ENCODE results near the gene TTC12.
A peak's percentile ranks its signal among the peaks of the same experiment; 100 is the strongest.

Gene TTC12

GRCh38 chr11:113314389-113315301 is at the start of gene TTC12:
TTC12 (plus strand) TSS chr11:113314583; CDS start chr11:113316258, 1,675 bp downstream.
- TF ChIP-seq NFIC (IDR thresholded peaks at IDR 0.05) (no peak), MAX (IDR thresholded peaks at IDR 0.05) (peak; percentile 95), TAF1 (IDR thresholded peaks at IDR 0.05; ENCODE audit: low read depth) (peak; percentile 67), CREB1 (IDR thresholded peaks at IDR 0.05; ENCODE audit: low read depth) (peak; percentile 33; the same call in 1 of the 2 replicates), FOXM1 (IDR thresholded peaks at IDR 0.05; ENCODE audit: borderline replicate concordance, low read depth) (no peak)

DNA sequence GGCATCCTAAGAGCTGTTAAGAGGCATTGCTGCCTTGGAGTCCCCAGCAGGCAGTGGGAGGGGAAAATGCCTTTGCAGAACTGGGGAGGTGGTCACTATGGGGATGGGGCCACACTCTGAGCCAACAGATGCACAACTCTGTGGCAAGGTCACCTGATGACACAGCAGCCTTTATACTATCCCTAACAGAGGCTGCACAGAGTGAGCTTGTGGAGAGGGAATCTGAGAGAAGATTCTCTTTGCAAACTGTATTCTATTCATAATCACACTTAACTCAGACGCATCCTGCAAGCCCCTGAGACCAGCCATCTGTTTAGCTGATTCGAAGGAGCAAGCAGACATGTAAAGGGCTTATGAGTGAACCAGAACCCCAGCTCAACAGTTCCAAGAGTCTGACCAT is 49.0 kb upstream of the TTC12 start:
- no peak for TF ChIP-seq ZBTB7A (IDR thresholded peaks at IDR 0.05; ENCODE audit: low read depth)
- TF ChIP-seq, protein P1, sequence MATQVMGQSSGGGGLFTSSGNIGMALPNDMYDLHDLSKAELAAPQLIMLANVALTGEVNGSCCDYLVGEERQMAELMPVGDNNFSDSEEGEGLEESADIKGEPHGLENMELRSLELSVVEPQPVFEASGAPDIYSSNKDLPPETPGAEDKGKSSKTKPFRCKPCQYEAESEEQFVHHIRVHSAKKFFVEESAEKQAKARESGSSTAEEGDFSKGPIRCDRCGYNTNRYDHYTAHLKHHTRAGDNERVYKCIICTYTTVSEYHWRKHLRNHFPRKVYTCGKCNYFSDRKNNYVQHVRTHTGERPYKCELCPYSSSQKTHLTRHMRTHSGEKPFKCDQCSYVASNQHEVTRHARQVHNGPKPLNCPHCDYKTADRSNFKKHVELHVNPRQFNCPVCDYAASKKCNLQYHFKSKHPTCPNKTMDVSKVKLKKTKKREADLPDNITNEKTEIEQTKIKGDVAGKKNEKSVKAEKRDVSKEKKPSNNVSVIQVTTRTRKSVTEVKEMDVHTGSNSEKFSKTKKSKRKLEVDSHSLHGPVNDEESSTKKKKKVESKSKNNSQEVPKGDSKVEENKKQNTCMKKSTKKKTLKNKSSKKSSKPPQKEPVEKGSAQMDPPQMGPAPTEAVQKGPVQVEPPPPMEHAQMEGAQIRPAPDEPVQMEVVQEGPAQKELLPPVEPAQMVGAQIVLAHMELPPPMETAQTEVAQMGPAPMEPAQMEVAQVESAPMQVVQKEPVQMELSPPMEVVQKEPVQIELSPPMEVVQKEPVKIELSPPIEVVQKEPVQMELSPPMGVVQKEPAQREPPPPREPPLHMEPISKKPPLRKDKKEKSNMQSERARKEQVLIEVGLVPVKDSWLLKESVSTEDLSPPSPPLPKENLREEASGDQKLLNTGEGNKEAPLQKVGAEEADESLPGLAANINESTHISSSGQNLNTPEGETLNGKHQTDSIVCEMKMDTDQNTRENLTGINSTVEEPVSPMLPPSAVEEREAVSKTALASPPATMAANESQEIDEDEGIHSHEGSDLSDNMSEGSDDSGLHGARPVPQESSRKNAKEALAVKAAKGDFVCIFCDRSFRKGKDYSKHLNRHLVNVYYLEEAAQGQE (IDR thresholded peaks at IDR 0.05; ENCODE audit: low read depth): no peak
- no peak for TF ChIP-seq NFIC (IDR thresholded peaks at IDR 0.05)
- TF ChIP-seq EGR1 (IDR thresholded peaks at IDR 0.05): no peak
- TF ChIP-seq USF1 (IDR thresholded peaks at IDR 0.05): no peak
- no peak for TF ChIP-seq TAF1 (IDR thresholded peaks at IDR 0.05; ENCODE audit: low read depth)
- no peak for TF ChIP-seq FOXM1 (IDR thresholded peaks at IDR 0.05; ENCODE audit: borderline replicate concordance, low read depth)
- TF ChIP-seq MAX (IDR thresholded peaks at IDR 0.05): no peak
- no peak for TF ChIP-seq EP300 (IDR thresholded peaks at IDR 0.05; ENCODE audit: borderline replicate concordance)
- TF ChIP-seq YY1 (IDR thresholded peaks at IDR 0.05; ENCODE audit: low read depth): no peak
- TF ChIP-seq TEAD4 (IDR thresholded peaks at IDR 0.05): no peak
- TF ChIP-seq CREB1 (IDR thresholded peaks at IDR 0.05; ENCODE audit: low read depth): no peak
- no peak for TF ChIP-seq RAD21 (IDR thresholded peaks at IDR 0.05; ENCODE audit: low read depth)

DNA sequence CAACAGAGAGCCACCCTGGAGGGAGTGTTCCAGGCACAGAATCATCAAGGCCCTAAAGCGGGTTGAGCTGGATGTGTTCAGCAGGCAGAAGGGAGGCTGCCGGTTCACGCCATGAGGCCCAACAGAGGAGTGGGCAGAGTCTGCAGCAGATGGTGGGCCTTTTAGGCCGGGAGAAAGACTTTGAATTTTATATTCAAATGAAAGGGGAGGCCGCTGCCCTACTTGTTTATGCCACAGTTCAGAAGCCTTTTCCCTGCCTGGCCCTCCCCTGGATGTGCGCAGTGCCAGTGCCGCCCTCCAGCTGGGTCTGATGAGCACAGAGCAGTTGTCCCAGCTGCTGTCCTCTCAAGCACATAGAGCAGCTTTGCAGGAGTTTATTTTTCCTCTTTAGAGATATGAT is 46.9 kb upstream of the TTC12 start:
- TF ChIP-seq NFIC (IDR thresholded peaks at IDR 0.05) (no peak), RAD21 (IDR thresholded peaks at IDR 0.05; ENCODE audit: low read depth) (no peak), CREB1 (IDR thresholded peaks at IDR 0.05; ENCODE audit: low read depth) (no peak), EGR1 (IDR thresholded peaks at IDR 0.05) (no peak), TEAD4 (IDR thresholded peaks at IDR 0.05) (no peak), MAX (IDR thresholded peaks at IDR 0.05) (no peak), CEBPB (IDR thresholded peaks at IDR 0.05) (no peak), YY1 (IDR thresholded peaks at IDR 0.05; ENCODE audit: low read depth) (no peak), EP300 (IDR thresholded peaks at IDR 0.05; ENCODE audit: borderline replicate concordance) (no peak), USF1 (IDR thresholded peaks at IDR 0.05) (no peak), TAF1 (IDR thresholded peaks at IDR 0.05; ENCODE audit: low read depth) (no peak), TCF12 (IDR thresholded peaks at IDR 0.05; ENCODE audit: low read depth) (no peak), FOXM1 (IDR thresholded peaks at IDR 0.05; ENCODE audit: borderline replicate concordance, low read depth) (no peak), ZBTB7A (IDR thresholded peaks at IDR 0.05; ENCODE audit: low read depth) (no peak)
- TF ChIP-seq, protein P1 (IDR thresholded peaks at IDR 0.05; ENCODE audit: low read depth): no peak

GRCh38 chr11:113269096-113269495 is 45.3 kb upstream of the TTC12 start:
- TF ChIP-seq CREB1 (IDR thresholded peaks at IDR 0.05; ENCODE audit: low read depth) (no peak), YY1 (IDR thresholded peaks at IDR 0.05; ENCODE audit: low read depth) (no peak), TEAD4 (IDR thresholded peaks at IDR 0.05) (no peak), FOXM1 (IDR thresholded peaks at IDR 0.05; ENCODE audit: borderline replicate concordance, low read depth) (no peak)

DNA sequence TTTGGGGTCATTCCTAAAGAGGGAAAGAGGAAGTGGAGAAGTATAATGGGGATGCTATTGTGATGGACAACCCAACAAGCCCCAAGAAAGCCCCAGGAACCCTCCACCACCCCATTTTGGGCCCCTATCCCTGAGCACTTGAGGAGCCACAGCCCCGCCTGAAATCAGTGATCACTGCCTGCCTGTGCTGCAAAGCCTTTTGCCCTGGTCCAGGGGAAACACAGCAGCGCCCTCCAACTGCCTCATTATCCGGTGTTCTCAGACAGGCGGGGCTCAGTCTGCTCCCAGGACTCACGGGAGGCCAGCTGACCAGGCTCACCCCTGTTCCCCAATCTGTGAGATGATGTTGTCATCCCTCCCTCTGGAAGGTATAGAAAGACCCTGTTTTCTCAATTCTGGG is 44.7 kb upstream of the TTC12 start:
- TF ChIP-seq EP300 (IDR thresholded peaks at IDR 0.05; ENCODE audit: borderline replicate concordance): no peak
- no peak for TF ChIP-seq CEBPB (IDR thresholded peaks at IDR 0.05)
- TF ChIP-seq TEAD4 (IDR thresholded peaks at IDR 0.05): no peak
- TF ChIP-seq RAD21 (IDR thresholded peaks at IDR 0.05; ENCODE audit: low read depth): no peak
- TF ChIP-seq ZBTB7A (IDR thresholded peaks at IDR 0.05; ENCODE audit: low read depth): no peak
- no peak for TF ChIP-seq TAF1 (IDR thresholded peaks at IDR 0.05; ENCODE audit: low read depth)
- no peak for TF ChIP-seq EGR1 (IDR thresholded peaks at IDR 0.05)
- no peak for TF ChIP-seq TCF12 (IDR thresholded peaks at IDR 0.05; ENCODE audit: low read depth)
- TF ChIP-seq, protein P1 (IDR thresholded peaks at IDR 0.05; ENCODE audit: low read depth): no peak
- TF ChIP-seq FOXM1 (IDR thresholded peaks at IDR 0.05; ENCODE audit: borderline replicate concordance, low read depth): no peak
- no peak for TF ChIP-seq MAX (IDR thresholded peaks at IDR 0.05)
- no peak for TF ChIP-seq USF1 (IDR thresholded peaks at IDR 0.05)
- no peak for TF ChIP-seq NFIC (IDR thresholded peaks at IDR 0.05)
- TF ChIP-seq YY1 (IDR thresholded peaks at IDR 0.05; ENCODE audit: low read depth): no peak
- no peak for TF ChIP-seq CREB1 (IDR thresholded peaks at IDR 0.05; ENCODE audit: low read depth)

All from Ishikawa (cell line).